Muscle layer of duodenum (tissue), 2 donors: ENCODE data around the gene PUS10.
"Not testable (repeated sequence)": the region's sequence is repeated elsewhere in the genome, so short reads cannot be mapped to it uniquely, and the experiment has no call there.

Experiments
- H3K27ac ChIP-seq: one replicate; pipeline ENCODE4 v1.7.0; 2013; ENCODE audit warnings: mild to moderate bottlenecking, low read length
- H3K27me3 ChIP-seq: one replicate; pipeline ENCODE4 v1.7.0; 2013; ENCODE audit warnings: low read depth, mild to moderate bottlenecking, control low read depth, low read length
- H3K36me3 ChIP-seq, 2 donors: one replicate each; pipeline ENCODE4 v1.7.0; 2013; ENCODE audit warnings: low read length in 2 of 2, control low read depth in 1 of 2, mild to moderate bottlenecking in 1 of 2; ENCODE audit not compliant: insufficient read depth in 2 of 2, control insufficient read depth in 1 of 2
- H3K4me1 ChIP-seq, 2 donors: one replicate each; pipeline ENCODE4 v1.7.0; 2013; ENCODE audit warnings: low read length in 2 of 2, mild to moderate bottlenecking in 2 of 2, control low read depth in 1 of 2, moderate library complexity in 1 of 2; ENCODE audit not compliant: insufficient read depth in 2 of 2, control insufficient read depth in 1 of 2
- H3K4me3 ChIP-seq, 2 donors: one replicate each; pipeline ENCODE4 v1.7.0; 2013; ENCODE audit warnings: low read length in 2 of 2, low read depth in 1 of 2, mild to moderate bottlenecking in 1 of 2
- H3K9me3 ChIP-seq, 2 donors: one replicate each; pipeline ENCODE4 v1.7.0; 2013; ENCODE audit warnings: low read length in 2 of 2, control low read depth in 1 of 2, mild to moderate bottlenecking in 1 of 2; ENCODE audit not compliant: control insufficient read depth in 1 of 2
- donor health status: healthy.

Gene PUS10

DNA sequence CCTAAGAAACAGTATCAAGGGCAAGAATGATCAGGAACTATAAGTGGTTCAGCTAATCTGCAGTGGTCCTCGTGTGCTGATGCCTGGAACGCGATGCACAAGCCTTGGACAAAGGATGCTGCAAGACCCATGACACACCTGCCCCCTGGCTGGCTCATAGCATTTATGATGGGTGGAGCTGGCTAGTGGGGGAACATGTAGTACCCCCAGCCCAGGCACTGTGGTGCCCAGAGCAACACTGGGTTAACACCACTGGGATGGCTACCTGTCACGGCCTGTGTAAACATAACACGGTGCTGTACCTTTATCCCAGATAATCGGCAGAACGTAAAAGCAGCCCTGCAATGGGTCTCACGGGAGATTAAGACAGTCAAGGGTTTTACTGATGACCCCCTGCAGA is 60.8 kb downstream of the PUS10 start:
- H3K9me3 ChIP-seq = no peaks in the 10 kb centered on the region
- no peak overlapping the region for H3K4me3 ChIP-seq
- H3K27me3 ChIP-seq = no peaks in the 10 kb centered on the region

DNA sequence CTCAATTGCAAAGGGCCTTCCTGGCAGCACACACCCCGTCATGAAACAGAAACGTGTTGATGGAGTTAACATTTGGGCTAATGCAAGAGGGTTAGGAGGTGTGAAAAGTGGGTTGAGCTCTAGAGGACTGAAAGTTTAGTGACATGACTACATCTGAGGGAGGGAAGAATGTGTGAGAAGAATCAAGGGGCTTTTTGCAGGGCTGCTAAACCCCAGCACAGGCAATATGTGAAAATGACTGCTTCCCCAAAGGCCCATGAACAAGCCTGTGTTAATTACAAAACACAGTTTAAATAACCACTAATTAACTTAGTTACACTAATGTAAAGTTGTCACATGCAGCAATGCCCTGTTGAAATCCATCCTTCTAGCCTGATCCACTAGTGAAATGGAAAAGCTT is 63.9 kb downstream of the PUS10 start:
- Histone ChIP-seq H3K4me1 (no peaks in the 10 kb centered on the region), H3K4me3 (no peak overlapping the region), H3K9me3 (no peaks in the 10 kb centered on the region), H3K27ac (no peak overlapping the region), H3K27me3 (no peaks in the 10 kb centered on the region), H3K36me3 (peaks cover 0 to 10% of the 10 kb centered on the region in 2 donors)

More for the DNA sequence above, 60.8 kb downstream of the PUS10 start:
- Histone ChIP-seq H3K4me1 (no peaks in the 10 kb centered on the region), H3K27ac (no peak overlapping the region), H3K36me3 (peaks cover 0 to 21% of the 10 kb centered on the region in 2 donors)

DNA sequence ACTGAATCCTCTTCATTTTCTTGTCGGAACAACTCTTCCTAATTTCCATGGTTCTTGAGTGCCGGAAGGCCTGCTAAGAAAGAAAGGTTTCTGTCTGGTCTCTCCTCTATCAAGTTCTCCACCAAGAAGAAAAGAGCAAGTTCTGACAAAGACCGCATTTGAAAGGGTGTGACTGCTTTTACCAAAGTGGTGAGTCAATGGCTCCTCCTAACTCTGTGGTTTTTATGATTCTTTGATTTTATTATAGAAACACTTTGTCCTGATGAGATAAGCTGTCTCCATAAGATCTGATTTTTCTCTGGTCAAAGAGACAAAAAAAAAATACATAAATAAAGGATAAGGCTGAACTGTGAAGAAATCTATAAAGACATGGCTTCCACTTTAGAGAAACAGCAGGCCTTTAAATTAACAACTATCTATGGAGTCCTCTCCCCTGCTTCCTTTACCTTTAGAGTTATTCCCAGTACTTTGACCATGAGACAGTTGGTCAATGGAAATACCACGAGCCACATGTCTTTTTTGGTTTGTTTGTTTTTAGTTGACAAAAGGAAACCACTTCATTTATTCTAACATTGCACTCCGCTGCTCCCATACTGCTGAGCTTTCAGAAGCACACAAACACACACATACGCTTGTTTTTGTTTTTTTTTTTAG is 69.0 kb downstream of the PUS10 start:
- H3K27ac ChIP-seq = no peak overlapping the region
- H3K36me3 ChIP-seq = peaks cover 10 to 12% of the 10 kb centered on the region in 2 donors
- H3K9me3 ChIP-seq = no peaks in the 10 kb centered on the region
- H3K4me3 ChIP-seq = no peak overlapping the region
- H3K27me3 ChIP-seq = no peaks in the 10 kb centered on the region
- no peaks in the 10 kb centered on the region for H3K4me1 ChIP-seq

DNA sequence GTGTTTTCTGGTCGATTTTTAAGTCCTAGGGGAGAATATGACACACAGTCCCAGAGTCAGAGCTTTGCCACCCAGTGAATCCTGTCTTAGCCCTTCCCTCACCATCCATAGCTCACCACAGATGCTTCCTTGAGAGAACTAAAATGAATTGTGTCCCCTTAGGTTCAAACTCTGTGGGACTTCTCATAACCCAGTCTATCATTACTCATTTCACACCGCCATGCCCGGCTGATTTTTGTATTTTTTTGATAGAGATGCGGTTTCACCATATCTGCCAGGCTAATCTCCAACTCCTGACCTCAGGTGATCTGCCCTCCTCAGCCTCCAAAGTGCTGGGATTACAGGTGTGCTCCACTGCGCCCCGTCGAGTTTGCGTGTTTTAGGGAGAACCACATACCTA is 69.9 kb downstream of the PUS10 start:
- Histone ChIP-seq H3K4me3 (no peak overlapping the region), H3K27me3 (no peaks in the 10 kb centered on the region), H3K27ac (no peak overlapping the region), H3K4me1 (no peaks in the 10 kb centered on the region), H3K36me3 (peaks cover 5 to 12% of the 10 kb centered on the region in 2 donors), H3K9me3 (no peaks in the 10 kb centered on the region)

DNA sequence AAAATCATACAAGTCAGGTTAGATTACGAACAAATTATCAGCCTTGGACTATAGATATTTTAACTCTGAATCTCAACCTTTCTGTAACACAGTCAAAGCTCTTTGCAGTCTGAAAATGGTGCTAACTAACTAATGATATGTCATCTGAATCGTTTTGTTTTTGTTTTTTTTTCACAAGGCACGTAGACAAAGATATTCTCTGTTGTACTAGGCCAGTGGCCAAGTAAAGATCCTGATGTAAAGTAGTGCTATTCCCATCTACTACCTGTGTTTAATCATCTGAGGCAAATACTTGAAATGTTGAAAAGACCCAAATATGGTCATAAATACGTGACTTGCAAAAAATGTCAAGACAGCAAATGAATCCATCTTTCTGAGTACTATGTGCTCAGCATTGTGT is 71.0 kb downstream of the PUS10 start:
- H3K4me3 ChIP-seq = no peak overlapping the region
- no peaks in the 10 kb centered on the region for H3K9me3 ChIP-seq
- no peaks in the 10 kb centered on the region for H3K27me3 ChIP-seq
- no peaks in the 10 kb centered on the region for H3K4me1 ChIP-seq
- peaks cover 0 to 12% of the 10 kb centered on the region in 2 donors for H3K36me3 ChIP-seq
- H3K27ac ChIP-seq = no peak overlapping the region

DNA sequence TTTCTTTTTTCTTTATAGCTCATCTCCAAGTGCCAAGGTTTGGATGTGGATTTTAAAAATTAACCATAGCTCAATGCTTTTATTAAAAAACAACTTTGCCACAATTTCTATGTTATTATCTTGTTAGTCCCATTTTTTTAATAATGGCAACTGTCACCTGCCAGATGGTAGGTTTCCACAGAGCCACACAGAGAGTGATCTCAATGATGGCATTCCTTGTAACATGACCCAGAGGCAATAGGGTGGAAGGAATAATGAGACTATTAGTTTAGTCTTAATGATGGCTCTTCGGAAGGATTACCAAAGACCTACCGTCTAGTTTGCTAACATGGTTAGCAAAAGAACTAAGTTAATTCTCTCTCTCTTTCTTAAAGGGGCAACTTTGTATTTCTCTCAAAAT is 72.7 kb downstream of the PUS10 start:
- Histone ChIP-seq H3K36me3 (peaks cover 0 to 15% of the 10 kb centered on the region in 2 donors), H3K27ac (no peak overlapping the region)

DNA sequence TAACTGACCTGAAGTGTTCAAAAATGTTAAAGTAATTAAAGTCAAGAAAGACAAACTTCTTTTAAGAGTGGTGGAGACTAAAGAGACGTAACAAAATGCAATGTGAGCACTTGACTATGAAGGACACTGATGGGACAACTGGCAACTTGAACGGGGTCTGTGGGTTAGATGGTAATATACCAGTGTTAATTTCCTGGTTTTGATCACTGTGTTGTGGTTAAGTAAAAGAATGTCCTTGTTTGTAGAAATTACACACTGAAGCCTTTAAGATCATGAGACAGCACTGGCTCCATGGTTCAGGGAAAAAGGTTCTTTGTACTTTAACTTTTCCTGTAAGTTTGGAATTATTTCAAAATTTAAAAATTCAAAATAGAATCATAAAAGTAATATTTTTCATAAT is 78.4 kb downstream of the PUS10 start:
- no peak overlapping the region for H3K27ac ChIP-seq
- no peaks in the 10 kb centered on the region for H3K9me3 ChIP-seq
- peaks cover 8 to 13% of the 10 kb centered on the region in 2 donors for H3K36me3 ChIP-seq
- no peaks in the 10 kb centered on the region for H3K27me3 ChIP-seq
- H3K4me1 ChIP-seq = no peaks in the 10 kb centered on the region
- H3K4me3 ChIP-seq = no peak overlapping the region

More for the DNA sequence above, 72.7 kb downstream of the PUS10 start:
- H3K9me3 ChIP-seq = no peaks in the 10 kb centered on the region
- no peaks in the 10 kb centered on the region for H3K27me3 ChIP-seq
- H3K4me3 ChIP-seq = no peak overlapping the region
- H3K4me1 ChIP-seq = no peaks in the 10 kb centered on the region

DNA sequence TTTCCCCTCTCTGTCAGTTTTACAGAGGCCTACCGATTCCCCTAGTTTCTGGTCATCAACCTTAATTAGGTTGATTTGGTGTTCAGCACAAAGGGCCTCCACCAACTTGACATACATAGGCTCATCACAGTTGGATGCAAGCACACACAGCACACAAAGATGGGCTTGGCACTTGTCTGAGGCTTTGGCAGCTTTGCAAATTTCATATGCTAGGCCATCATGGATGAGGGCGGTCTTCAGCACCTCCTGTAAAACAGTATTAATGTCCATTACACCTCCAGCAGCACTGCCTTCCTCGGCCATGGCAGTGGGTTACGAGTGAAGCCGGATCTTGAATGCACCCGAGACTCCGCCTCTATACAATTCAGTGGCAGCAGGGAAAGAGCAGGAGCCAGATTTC is 79.8 kb downstream of the PUS10 start:
- no peaks in the 10 kb centered on the region for H3K9me3 ChIP-seq
- H3K27me3 ChIP-seq = no peaks in the 10 kb centered on the region
- peaks cover 3 to 17% of the 10 kb centered on the region in 2 donors for H3K36me3 ChIP-seq
- no peaks in the 10 kb centered on the region for H3K4me1 ChIP-seq
- H3K27ac ChIP-seq = no peak overlapping the region
- H3K4me3 ChIP-seq = no peak overlapping the region

DNA sequence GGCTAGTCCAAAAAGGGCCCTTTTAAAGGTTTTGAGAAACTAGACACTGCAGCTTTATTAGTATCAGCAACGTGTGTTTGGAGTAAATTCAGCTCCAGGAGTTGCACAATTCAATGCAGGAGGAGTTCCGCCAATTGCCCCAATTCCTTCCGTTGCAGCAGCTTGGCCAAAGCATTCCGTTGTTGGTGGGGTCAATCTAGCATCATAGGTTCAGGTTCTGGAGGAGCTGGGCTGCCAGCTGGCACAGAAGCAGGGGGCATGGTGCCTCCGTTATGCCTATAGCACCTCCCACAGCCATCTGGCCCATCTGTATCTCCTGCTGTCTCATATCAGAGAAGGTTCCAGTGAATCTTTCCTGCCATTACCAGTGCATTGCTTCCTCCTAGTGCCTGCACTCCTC is 81.3 kb downstream of the PUS10 start:
- Histone ChIP-seq H3K27me3 (no peaks in the 10 kb centered on the region), H3K27ac (no peak overlapping the region), H3K36me3 (peaks cover 3 to 21% of the 10 kb centered on the region in 2 donors), H3K9me3 (no peaks in the 10 kb centered on the region), H3K4me3 (no peak overlapping the region), H3K4me1 (no peaks in the 10 kb centered on the region)

DNA sequence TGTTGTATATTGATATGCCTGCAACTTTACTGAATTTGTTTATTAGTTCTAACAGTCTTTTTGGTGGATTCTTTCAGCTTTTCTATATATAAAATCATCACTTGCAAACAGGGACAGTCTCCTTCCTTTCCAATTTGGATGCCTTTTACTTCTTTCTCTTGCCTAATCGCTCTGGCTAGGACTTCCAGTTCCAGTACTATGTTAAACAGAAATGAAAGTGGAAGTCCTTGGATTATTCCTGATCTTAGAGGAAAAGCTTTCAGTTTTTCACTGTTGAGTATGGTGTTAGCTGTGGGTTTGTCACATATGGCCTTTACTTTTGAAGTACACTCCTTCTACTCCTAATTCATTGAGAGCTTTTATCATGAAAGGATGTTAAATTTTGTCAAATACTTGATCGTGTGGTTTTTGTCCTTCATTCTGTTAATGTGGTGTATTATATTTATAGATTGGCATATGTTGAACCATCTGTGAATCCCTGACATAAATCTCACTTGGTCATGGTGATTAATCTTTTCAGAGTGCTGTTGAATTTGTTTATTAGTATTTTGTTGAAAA is 83.8 kb downstream of the PUS10 start:
- no peak overlapping the region for H3K27ac ChIP-seq

DNA sequence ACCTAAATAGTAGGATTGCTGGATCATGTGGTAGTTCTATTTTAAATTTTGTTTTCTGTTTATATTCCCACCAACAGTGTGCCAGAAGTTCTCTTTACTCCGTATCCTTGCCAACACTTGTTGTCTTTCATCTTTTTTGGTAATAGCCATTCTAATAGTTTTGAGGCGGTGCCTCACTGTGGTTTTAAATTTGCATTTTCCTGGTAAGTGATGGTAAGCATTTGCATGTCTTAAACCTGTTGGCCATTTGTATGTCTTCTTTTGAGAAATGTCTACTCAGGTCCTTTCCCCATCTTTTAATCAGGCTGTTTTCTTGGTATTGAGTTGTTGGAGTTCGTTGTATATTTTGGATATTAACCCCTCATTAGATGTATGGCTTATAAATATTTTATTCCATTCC is 85.1 kb downstream of the PUS10 start:
- Histone ChIP-seq H3K27me3 (no peaks in the 10 kb centered on the region), H3K27ac (no peak overlapping the region), H3K4me1 (no peaks in the 10 kb centered on the region), H3K36me3 (peaks cover 0 to 16% of the 10 kb centered on the region in 2 donors), H3K4me3 (no peak overlapping the region), H3K9me3 (no peaks in the 10 kb centered on the region)

More for the DNA sequence above, 83.8 kb downstream of the PUS10 start:
- Histone ChIP-seq H3K27me3 (no peaks in the 10 kb centered on the region), H3K4me3 (no peak overlapping the region), H3K36me3 (peaks cover 0 to 21% of the 10 kb centered on the region in 2 donors), H3K9me3 (no peaks in the 10 kb centered on the region), H3K4me1 (no peaks in the 10 kb centered on the region)

DNA sequence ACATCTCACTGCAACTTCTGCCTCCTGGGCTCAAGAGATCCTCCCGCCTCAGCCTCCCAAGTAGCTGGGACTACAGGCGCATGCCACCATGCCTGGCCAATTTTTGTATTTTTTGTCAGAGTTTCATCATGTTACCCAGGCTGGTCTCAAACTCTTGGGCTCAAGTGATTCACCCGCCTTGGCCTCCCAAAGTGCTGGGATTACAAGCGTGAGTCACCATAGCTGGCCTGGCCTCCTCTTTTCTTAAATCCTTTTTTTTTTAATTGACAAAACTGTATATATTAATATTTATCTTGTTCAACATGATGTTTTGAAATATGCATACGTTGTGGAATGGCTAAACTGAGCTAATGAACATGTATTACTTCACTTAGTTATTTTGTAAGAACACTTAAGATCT is 86.0 kb downstream of the PUS10 start:
- not testable (repeated sequence) for H3K4me3 ChIP-seq, H3K9me3 ChIP-seq, H3K27ac ChIP-seq, H3K27me3 ChIP-seq, H3K4me1 ChIP-seq
- H3K36me3 ChIP-seq = peaks cover 0 to 12% of the 10 kb centered on the region in 2 donors
